GM15510 (cell line): ENCODE results near the gene EVL.

Experiments
- POLR2A ChIP-seq: IDR thresholded peaks from 3 replicates; pipeline ENCODE4 v1.6.1; 2011; ENCODE audit warnings: borderline replicate concordance; ENCODE audit not compliant: insufficient read length; ENCODE audit errors: extremely low read depth

EVL gene

DNA sequence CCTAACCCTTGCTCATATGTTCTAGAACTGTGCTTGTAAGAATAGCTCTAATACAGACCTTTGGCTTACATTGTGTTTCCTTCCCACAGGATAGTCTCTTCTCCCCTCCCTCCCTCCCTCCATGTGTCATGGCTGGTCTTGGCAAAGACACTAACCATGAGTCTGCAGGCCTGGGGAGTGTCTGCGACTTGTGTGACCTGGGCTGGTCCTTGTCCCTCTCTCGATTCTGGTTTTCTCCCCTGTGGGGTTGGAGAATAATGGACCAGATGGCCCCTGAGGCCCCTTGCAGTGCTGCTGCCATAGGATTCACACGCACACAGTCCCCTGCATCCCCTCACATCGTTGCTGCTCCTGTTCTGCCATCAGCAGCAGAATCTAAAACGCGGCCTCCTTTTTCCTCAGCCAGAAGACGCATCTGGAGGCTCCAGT lies 64.0 kb downstream of the EVL start:
- no peak for TF ChIP-seq POLR2A

- no peak for TF ChIP-seq POLR2A
These were observed 65.3 kb downstream of the EVL start for GRCh38 chr14:100130521-100130920.

GRCh38 chr14:100131181-100131580 lies 66.0 kb downstream of the EVL start:
- TF ChIP-seq POLR2A, result no peak

GRCh38 chr14:100132161-100132902 lies 67.1 kb downstream of the EVL start:
- TF ChIP-seq POLR2A, result no peak

GRCh38 chr14:100132903-100133510 lies 67.8 kb downstream of the EVL start:
- TF ChIP-seq POLR2A, result no peak

DNA sequence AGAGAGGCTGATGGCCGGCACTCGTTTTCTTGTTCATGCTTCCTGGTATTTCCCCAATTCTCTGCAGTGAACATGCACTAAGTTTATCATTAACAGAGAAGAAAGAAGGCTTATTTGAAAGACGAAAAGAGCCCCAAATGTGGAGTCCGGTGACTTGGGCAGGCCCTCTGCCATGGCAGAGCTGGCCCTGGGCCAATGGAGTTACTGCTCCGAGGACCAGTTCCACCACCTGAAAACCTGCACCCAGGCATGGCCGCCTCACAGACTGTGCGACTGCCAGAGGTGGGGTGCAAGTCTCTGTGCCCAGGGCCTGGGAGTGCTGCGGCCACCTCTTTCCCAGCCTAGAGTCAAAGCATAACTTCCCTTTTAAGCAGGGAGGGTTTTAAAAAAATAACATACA lies 69.4 kb downstream of the EVL start:
- TF ChIP-seq POLR2A, result no peak

- no peak for TF ChIP-seq POLR2A
These were observed 69.9 kb downstream of the EVL start for GRCh38 chr14:100135073-100135472.

DNA sequence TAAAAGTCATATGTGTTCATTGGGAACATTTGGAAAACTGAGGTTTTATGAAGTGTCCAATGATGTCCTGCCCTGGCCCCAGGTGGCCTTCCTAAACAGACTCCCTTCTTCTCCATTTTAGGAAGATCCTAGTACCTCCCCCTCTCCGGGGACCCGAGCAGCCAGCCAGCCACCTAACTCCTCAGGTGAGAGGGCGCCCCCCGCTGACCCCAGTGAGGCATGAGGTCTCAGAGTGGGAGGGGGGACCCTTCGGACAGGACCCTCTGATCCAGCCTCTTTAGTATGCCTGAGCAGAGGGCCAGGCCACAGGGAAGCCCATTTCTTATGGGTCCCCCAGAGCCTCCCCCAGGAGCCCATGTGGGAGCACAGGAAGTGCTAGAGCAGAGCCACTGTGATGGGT lies 70.6 kb downstream of the EVL start:
- no peak for TF ChIP-seq POLR2A

GRCh38 chr14:100137173-100137572 lies 72.0 kb downstream of the EVL start:
- TF ChIP-seq POLR2A, result no peak

DNA sequence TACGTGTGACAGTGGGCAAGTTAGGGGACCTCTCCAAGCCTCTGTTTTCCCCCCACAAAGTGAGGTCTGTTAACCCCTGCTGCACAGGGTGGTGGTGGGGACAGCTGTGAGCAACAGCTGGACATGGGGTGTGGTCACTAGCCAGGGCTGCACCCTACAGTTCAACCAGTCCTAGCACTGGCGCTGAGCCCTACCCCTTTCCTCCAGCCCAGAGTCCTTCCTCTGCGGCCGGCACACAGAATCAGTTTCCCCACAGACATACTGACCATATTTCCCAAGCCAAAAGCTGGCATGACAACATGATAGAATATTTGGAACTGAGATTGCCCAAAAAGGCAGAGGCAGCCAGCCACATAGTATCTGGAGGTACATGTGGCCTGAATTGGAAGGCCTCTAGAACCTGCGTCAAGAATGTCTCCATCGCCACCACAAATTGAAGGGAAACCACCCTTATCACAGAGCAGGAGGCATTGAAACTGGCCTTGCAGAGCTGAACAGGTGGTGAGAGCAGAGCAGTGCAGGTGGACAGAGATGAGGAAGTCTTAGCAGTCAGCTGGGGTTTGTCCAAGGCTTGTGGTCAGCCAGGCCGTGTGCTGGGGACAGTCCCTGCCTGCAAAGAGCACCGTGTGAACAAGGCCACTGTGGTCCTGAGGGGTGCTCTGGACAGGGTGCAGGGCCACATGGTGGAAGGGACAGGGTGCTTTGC lies 73.0 kb downstream of the EVL start:
- TF ChIP-seq POLR2A, result no peak

DNA sequence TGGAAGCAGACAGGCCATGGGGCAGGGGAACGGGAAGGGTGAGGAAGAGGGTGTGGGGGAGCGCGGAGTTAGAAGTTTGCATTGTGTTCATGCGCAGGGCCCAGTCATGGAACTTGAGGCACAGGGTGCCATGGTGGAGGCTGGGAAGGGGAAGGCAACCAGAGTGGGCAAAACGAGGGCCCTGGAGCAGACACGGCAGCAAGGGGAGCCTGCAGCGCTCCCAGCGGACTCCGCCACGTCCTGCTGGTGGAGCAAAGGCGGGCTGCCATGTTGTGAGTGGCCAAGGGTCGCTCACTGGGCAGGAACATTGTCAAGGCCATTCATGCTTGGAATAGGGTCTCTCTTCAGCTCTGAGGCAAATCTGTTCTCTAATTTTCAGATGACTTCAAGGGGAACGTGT lies 73.7 kb downstream of the EVL start:
- TF ChIP-seq POLR2A, result peak; percentile 14

DNA sequence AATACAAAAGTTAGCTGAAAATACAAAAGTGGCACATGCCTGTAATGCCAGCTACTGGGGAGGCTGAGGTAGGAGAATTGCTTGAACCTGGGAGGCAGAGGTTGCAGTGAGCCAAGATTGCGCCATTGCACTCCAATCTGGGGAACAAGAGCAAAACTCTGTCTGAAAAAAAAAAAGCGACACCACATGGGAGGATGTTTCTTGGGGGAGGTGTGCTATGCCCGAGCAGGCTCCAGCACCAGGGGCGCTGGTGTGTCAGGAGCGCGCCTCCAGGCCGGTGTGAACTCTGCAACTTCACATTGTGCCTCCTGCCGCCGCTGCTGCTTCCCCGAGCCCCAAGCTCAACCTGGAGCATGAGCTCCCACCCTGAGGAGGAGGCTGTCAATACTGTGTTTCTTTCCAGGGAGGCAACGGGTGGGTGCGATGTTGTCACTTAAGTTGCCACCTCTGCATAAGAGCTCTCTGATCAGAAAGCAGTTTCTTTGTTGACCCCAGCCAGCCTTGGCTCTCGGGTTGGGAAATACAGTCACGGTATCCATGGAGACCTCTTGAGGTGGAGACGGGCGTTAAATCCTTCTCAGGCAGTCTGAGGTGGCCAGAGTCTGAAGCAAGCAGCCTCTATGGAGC lies 75.3 kb downstream of the EVL start:
- no peak for TF ChIP-seq POLR2A

GRCh38 chr14:100141098-100141497 lies 75.9 kb downstream of the EVL start:
- no peak for TF ChIP-seq POLR2A

DNA sequence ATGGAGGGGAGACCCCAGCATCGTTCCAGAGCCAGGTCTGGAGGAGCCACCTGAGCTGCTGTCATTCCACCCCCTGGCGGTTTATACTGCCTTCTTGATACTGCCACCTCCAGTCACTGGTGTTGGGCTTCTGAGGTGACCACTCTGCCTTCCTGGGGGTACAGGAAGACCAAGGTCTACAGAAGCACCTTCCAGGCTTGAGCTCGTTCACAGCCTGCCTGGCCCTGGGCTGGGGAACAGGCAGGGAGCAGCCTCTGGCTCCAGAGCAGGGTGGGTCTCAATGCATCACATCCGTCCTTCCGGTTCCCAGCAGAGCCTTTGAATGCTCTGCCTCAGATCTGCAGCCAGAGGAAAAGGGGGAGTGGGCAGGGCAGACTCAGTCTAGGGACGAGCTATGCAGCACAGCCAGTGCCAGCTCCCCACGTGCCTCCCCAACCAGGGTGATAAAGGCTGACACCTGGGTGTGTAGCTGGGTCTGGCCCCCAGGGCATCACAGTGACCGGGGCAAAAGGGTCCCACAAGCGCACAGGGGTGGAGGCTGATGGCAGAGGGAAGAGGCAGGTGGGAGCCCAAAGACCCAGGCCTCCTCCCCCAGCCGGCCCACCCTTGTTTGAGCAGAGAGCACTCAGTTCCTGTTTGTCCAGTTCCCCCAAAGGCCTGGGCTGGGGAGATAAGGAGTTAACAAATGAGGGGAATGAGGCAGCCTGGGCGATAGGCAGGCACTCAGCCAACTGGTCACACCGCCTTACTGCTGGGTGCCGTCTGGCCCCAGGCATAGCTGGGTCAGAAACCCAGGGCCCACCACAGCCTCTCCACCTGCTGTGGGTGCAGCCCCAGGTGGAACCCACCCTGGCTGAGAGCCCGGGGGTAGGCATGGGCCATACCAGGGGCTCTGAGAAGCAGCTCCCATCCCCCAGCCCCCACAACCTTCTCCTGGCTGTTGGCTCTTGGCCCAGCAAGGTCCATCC lies 77.1 kb downstream of the EVL start:
- TF ChIP-seq POLR2A, result no peak

DNA sequence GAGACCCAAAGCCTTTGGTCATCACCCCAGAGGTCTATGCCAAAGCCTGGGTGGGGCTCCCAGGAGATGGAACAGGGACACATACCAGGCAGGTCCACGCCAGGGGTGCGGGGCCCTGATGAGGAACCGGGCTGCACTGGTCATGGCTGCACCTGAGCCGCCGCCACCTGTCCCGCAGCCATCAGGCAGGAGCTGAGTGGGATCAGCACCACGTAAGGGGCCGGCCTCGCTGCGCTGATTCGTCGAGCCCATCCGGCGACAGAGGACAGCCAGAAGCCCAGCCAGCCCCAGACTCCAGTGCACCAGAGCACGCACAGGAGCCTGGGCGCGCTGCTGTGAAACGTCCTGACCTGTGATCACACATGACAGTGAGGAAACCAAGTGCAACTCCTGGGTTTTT lies 78.3 kb downstream of the EVL start:
- no peak for TF ChIP-seq POLR2A

DNA sequence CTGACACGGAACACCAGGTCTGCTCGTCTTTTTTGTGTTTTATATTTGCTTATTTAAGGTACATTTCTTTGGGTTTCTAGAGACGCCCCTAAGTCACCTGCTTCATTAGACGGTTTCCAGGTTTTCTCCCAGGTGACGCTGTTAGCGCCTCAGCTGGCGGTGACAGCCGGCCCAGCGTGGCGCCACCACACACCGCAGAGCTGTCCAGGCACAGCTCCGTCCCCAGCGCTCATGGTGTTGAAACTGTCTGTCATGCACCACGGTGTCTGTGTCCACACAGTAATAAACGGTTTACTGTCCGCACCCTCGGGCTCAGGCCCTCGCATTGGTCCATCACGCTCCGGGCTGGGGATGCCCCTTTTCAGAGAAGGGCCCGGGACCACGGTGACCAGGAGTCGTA lies 78.7 kb downstream of the EVL start:
- TF ChIP-seq POLR2A, result no peak
